ENCODE measurements around the gene TMEM150C. TPM values are rescaled to one million over a fixed set of nuclear protein-coding genes. Genes with fewer than 3 reads are reported as not detected.
"Not testable (repeated sequence)": the region's sequence is repeated elsewhere in the genome, so short reads cannot be mapped to it uniquely, and the experiment has no call there.

The TMEM150C gene
- polyA plus RNA-seq, 3 donors: 25.6 to 26.7 (median 26.4) TPM

DNA sequence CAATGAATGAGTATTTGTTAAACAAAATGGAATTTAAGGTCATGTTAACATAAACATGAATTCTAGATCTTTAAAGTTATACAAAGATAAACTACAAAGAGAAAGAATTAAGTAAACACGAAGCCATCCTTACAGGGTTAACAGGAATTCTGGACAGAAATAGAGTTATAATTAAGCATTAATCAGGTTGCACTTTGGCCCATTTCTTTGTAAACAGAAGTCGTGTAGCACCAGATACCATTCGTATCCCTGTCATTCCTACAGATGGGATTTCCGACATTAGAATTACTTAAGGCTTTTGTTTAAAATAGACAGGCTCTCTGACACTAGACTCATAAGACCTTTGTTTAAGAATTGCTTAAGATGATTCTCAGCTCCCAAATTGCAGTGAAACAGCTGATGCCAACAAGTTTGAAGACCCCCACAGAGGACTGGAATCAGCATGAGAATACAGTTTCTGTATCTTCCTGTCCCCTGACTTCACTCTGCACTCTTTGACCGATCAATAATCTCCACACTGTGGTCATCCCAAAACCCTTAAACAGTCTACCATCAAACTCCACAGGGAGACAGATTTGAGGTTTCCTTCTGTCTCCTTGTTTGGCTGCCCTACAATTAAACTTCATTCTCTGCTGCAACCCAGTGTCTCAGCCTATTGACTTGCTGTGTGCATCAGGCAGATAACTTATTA, 22.3 kb upstream of the TMEM150C start:
- no peak for DNase-seq (ENCODE audit: extremely low read depth in 1 of 11, low read depth in 9 of 11, low spot score in 4 of 11)

DNA sequence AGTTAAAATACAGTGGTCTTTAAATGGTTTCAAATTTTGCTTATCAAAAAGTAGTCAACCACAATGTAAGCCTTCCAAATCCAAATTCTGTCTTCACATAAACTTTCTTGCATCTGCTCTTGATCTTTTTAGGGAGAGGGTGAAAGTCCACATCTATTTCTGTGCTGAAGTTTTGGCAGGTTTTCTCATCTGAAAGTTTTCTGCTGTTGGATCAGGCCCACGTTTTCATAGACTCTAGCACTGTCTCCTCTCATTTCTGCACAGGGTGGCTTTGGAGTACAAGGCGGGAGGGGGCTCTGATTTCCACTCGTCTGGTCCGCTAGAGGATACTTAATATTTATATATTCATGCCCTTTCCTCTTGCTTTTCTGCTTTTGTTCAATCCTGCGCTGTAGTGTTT, 18.1 kb upstream of the TMEM150C start:
- DNase-seq (ENCODE audit: extremely low read depth in 1 of 11, low read depth in 9 of 11, low spot score in 4 of 11): no peak

- DNase-seq (ENCODE audit: extremely low read depth in 1 of 11, low read depth in 9 of 11, low spot score in 4 of 11): no peak
Observed at GRCh38 chr4:82578935-82579334, 17.1 kb upstream of the TMEM150C start.

- no peak for DNase-seq (ENCODE audit: extremely low read depth in 1 of 11, low read depth in 9 of 11, low spot score in 4 of 11)
Observed at GRCh38 chr4:82577451-82577850, 15.7 kb upstream of the TMEM150C start.

- no peak for DNase-seq (ENCODE audit: extremely low read depth in 1 of 11, low read depth in 9 of 11, low spot score in 4 of 11)
Observed at GRCh38 chr4:82569727-82570126, 7.9 kb upstream of the TMEM150C start.

GRCh38 chr4:82569076-82569475, 7.3 kb upstream of the TMEM150C start:
- no peak for DNase-seq (ENCODE audit: extremely low read depth in 1 of 11, low read depth in 9 of 11, low spot score in 4 of 11)

- no peak for DNase-seq (ENCODE audit: extremely low read depth in 1 of 11, low read depth in 9 of 11, low spot score in 4 of 11)
Observed at GRCh38 chr4:82567444-82567843, 5.7 kb upstream of the TMEM150C start.

- no peak for DNase-seq (ENCODE audit: extremely low read depth in 1 of 11, low read depth in 9 of 11, low spot score in 4 of 11)
Observed at GRCh38 chr4:82562564-82562854, 721 bp upstream of the TMEM150C start.

- no peak for DNase-seq (ENCODE audit: extremely low read depth in 1 of 11, low read depth in 9 of 11, low spot score in 4 of 11)
Observed at GRCh38 chr4:82560853-82561785, 669 bp downstream of the TMEM150C start.

DNA sequence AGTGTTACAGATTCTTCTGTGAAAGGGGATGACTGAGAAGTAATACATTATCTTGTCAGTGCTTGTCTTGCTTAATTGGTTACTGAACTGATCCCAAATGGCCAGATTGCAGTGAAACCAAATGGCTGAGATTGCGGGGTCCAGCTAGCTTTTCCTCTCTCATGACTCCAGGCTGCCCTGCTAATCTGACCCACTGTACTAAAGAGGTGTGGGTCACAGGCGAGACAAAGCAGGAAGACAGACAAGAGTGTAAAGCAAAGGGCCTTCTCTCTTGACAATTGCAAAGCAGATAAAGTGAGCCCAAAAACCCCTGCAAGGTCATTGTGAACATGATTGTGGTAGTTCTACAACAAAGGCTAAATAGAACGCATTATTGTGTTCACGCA, 2.1 kb downstream of the TMEM150C start:
- no peak for DNase-seq (ENCODE audit: extremely low read depth in 1 of 11, low read depth in 9 of 11, low spot score in 4 of 11)

DNA sequence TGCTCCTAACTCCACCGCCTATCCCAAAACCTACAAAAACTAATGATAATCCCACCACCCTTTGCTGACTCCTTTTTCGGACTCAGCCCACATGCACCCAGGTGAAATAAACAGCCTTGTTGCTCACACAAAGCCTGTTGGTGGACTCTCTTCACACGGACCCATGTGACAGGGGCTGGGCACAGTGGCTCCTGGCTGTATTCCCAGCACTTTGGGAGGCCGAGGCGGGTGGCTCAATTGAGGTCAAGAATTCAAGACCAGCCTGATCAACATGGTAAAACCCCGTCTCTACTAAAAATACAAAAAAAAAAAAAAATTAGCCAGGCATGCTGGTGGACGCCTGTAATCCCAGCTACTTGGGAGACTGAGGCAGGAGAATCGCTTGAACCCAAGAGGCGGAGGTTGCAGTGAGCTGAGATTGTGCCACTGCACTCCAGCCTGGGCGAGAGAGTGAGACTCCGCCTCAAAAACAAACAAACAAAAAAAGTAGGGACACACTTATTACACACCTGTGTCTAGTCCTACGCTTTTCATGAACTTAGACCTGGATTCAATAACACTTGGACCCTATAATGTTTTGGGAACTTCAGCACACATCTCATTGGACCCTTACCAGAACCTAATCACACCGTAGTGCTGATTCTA, 2.6 kb downstream of the TMEM150C start:
- DNase-seq (ENCODE audit: extremely low read depth in 1 of 11, low read depth in 9 of 11, low spot score in 4 of 11): not testable (repeated sequence)

DNA sequence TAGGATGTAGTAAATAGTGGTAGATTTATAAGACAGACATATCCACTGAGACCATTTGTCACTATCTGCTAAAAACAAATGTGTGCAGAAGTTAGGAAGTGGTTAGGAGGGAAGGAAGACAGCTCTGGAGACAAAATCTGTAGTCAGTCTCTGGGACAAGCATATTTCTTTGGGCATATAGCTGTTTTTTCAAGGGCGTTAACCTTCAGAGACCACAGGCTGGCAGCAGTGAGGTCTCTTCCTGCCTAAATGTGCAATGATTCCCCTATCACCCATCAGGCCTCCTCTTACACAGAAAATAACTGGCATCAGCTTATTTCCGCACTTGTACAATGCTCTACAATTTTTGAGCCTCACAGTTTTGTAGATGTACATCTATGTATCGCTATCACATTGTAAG, 6.5 kb downstream of the TMEM150C start:
- no peak for DNase-seq (ENCODE audit: extremely low read depth in 1 of 11, low read depth in 9 of 11, low spot score in 4 of 11)

DNA sequence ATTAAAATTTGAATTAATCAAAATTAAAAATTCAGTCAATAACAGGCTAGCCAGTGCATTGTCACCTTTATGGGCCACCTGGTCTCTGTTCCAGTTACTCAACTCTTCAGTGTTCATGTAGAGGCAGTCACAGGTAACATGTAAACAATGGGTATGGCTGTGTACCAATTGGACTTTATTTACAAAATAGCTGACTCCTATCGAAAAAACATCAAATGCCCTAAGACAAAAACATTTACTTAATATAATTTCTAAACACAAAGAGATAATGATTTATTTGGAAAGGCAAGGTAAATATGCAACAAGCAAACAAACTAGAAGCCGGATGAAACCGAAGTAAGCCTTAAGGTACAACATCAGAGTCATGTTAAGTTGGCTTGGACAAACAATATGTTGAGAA, 8.8 kb downstream of the TMEM150C start:
- DNase-seq (ENCODE audit: extremely low read depth in 1 of 11, low read depth in 9 of 11, low spot score in 4 of 11): no peak

DNA sequence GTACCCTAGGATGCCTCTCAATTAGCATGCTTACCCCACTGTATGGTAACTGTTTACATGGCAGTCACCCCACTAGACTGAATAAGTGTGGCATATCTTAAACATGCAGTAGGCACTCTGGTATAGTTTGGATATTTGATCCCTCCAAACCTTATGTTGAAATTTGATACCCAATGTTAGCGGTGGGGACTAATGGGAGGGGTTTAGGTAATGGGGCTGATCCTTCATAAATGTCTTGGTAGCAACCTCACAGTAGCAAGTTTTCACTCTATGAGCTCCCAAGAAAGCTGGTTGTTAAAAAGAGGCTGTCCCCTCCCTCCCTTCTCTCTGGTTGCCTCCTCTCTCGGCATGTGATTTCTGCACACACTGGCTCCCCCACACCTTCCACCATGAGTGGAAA, 10.1 kb downstream of the TMEM150C start:
- no peak for DNase-seq (ENCODE audit: extremely low read depth in 1 of 11, low read depth in 9 of 11, low spot score in 4 of 11)

- DNase-seq (ENCODE audit: extremely low read depth in 1 of 11, low read depth in 9 of 11, low spot score in 4 of 11): not testable (repeated sequence)
Observed at GRCh38 chr4:82547850-82548249, 13.9 kb downstream of the TMEM150C start.

GRCh38 chr4:82543131-82543530, 18.7 kb downstream of the TMEM150C start:
- DNase-seq (ENCODE audit: extremely low read depth in 1 of 11, low read depth in 9 of 11, low spot score in 4 of 11): no peak

DNA sequence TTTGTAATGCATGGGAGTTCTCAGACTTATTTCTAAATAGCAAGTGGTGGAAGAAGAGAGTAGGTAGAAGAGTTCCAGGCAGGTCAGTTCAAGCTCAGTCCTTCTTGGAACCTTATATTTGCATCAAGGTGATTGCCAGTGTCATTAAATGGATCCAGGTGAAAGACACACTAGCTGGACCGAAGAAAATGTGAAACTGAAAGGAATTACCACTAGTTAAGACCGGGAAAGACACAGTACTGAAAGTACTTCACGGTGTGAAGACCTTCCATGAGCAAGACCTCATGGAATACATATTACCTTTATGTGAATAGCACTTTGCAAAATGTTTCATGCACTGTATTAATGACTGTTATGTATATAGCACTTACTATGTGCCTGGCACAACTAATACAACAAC, 19.1 kb downstream of the TMEM150C start:
- DNase-seq (ENCODE audit: extremely low read depth in 1 of 11, low read depth in 9 of 11, low spot score in 4 of 11): no peak

DNA sequence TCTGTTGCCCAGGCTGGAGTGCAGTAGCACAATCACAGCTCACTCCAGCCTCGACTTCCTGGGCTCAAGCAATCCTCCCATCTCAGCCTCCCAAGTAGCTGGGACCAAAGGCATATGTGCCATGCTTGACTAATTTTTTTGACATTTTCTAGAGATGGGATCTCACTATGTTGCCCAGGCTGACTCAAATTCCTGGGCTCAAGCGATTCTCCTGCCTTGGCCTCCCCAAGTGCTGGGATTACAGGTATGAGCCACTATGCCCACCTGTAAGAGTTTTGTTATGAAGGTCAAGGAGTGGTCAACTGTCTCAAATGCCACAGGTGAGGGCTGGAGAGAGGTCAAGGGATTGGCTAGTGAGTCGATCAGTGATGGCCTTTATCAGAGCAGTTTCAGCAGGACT, 32.5 kb downstream of the TMEM150C start:
- DNase-seq (ENCODE audit: extremely low read depth in 1 of 11, low read depth in 9 of 11, low spot score in 4 of 11): no peak

DNA sequence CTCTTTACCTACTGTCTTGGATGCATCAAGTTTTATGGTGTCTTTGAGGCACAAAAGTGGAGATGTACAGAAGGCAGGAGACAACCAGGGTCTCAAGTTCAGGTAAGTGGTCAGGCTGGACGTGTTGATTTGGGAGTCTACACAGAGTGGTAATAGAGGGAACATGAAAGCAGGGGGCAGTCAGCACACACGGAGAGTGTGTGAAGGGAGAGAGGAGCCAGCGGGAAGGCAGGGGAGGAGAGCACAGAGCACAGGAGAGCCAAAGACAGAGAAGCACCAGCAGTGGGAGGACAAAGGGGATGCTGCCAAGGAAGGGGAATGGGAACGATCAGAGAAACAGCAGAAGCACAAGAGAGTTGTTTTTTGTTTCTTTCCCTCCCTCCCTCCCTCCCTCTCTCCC, 32.9 kb downstream of the TMEM150C start:
- no peak for DNase-seq (ENCODE audit: extremely low read depth in 1 of 11, low read depth in 9 of 11, low spot score in 4 of 11)

DNA sequence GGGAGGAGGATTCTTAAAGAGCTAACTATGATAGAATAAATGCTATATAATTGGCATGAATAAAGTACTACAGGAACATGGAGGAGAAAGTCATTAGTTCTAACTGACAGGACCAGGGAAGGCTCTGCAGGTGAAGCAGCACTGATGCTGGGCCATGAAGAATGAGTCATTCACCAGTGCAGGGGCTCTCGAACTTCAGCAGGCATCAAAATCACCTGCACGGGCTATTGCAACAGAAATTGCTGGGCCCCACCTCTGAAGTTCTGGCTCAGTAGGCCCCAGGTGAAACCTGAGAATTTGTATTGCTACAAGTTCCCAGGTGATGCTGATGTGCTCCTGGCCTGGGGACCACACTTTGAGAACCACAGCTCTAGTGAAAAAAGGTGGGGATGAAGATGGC, 33.7 kb downstream of the TMEM150C start:
- no peak for DNase-seq (ENCODE audit: extremely low read depth in 1 of 11, low read depth in 9 of 11, low spot score in 4 of 11)
